Neuronal stem cell (in vitro differentiated cells): ENCODE results near the gene AGAP1.
A peak's percentile ranks its signal among the peaks of the same experiment; 100 is the strongest.

Source experiments
- DNase-seq: peaks from one replicate; pipeline ENCODE4 v3.0.0-alpha.2; 2013; ENCODE audit warnings: low spot score
- H2AFZ ChIP-seq: one replicate; pipeline ENCODE4 v1.6.1; 2013; ENCODE audit warnings: mild to moderate bottlenecking, low read length, inconsistent platforms
- H2AK5ac ChIP-seq: 2 replicates; pipeline ENCODE4 v1.6.1; 2013; ENCODE audit warnings: low read depth, mild to moderate bottlenecking, inconsistent platforms, low read length, moderate library complexity, mixed read lengths
- H2BK120ac ChIP-seq: 2 replicates; pipeline ENCODE4 v1.6.1; 2013; ENCODE audit warnings: low read depth, mild to moderate bottlenecking, inconsistent platforms, low read length, moderate library complexity, mixed read lengths
- H2BK12ac ChIP-seq: one replicate; pipeline ENCODE4 v1.6.1; 2013; ENCODE audit warnings: low read length, inconsistent platforms
- H2BK15ac ChIP-seq: 2 replicates; pipeline ENCODE4 v1.6.1; 2013; ENCODE audit warnings: mild to moderate bottlenecking, low read length, inconsistent platforms, mixed read lengths
- H2BK5ac ChIP-seq: one replicate; pipeline ENCODE4 v1.6.1; 2013; ENCODE audit warnings: inconsistent platforms, mild to moderate bottlenecking, low read length, moderate library complexity
- H3K14ac ChIP-seq: one replicate; pipeline ENCODE4 v1.6.1; 2013; ENCODE audit warnings: low read length, inconsistent platforms
- H3K18ac ChIP-seq: 2 replicates; pipeline ENCODE4 v1.6.1; 2013; ENCODE audit warnings: low read length, inconsistent platforms
- H3K23ac ChIP-seq: 2 replicates; pipeline ENCODE4 v1.6.1; 2013; ENCODE audit warnings: low read depth, mild to moderate bottlenecking, mixed read lengths, low read length, inconsistent platforms; ENCODE audit not compliant: poor library complexity
- H3K27ac ChIP-seq: replicated peaks from 3 replicates; pipeline ENCODE4 v1.5.1; 2013; ENCODE audit warnings: low read length, inconsistent platforms
- H3K27me3 ChIP-seq, 3 experiments: 2 replicates each; pipeline ENCODE4 v1.6.1; 2013; ENCODE audit warnings: low read length in 3 of 3, mild to moderate bottlenecking in 2 of 3, inconsistent platforms in 1 of 3, low read depth in 1 of 3, mixed read lengths in 1 of 3, moderate library complexity in 1 of 3; ENCODE audit not compliant: control insufficient read depth in 3 of 3, insufficient read depth in 3 of 3
- H3K36me3 ChIP-seq, 2 donors: replicated peaks in 1 of 2; 2 replicates each; pipeline ENCODE4 v1.6.1; 2013; ENCODE audit warnings: low read length in 2 of 2; ENCODE audit not compliant: control insufficient read depth in 2 of 2, insufficient read depth in 2 of 2
- H3K4ac ChIP-seq: 2 replicates; pipeline ENCODE4 v1.6.1; 2013; ENCODE audit warnings: inconsistent platforms, mild to moderate bottlenecking, low read length, moderate library complexity
- H3K4me1 ChIP-seq, 2 donors: 1 replicate in 1 of 2; 2 replicates in 1 of 2; pipeline ENCODE4 v1.6.1; 2013; ENCODE audit warnings: low read length in 2 of 2, low read depth in 1 of 2; ENCODE audit not compliant: control insufficient read depth in 2 of 2, insufficient read depth in 1 of 2
- H3K4me2 ChIP-seq: one replicate; pipeline ENCODE4 v1.6.1; 2013; ENCODE audit warnings: mild to moderate bottlenecking, low read length, inconsistent platforms; ENCODE audit not compliant: insufficient read depth, poor library complexity, severe bottlenecking
- H3K4me3 ChIP-seq, 2 donors: 2 replicates each; pipeline ENCODE4 v1.5.1; 2013; ENCODE audit warnings: low read length in 2 of 2, mild to moderate bottlenecking in 2 of 2, inconsistent platforms in 1 of 2, moderate library complexity in 1 of 2
- H3K79me1 ChIP-seq: one replicate; pipeline ENCODE4 v1.6.1; 2013; ENCODE audit warnings: low read depth, mild to moderate bottlenecking, inconsistent platforms, low read length, moderate library complexity
- H3K9ac ChIP-seq: one replicate; pipeline ENCODE4 v1.6.1; 2013; ENCODE audit warnings: mild to moderate bottlenecking, low read depth, low read length, inconsistent platforms; ENCODE audit not compliant: poor library complexity
- H3K9me3 ChIP-seq, 2 donors: replicated peaks in 1 of 2; 2 replicates each; pipeline versions ENCODE3 to v1.6.1; 2013; ENCODE audit warnings: low read length in 2 of 2, mild to moderate bottlenecking in 2 of 2, inconsistent platforms in 1 of 2, low read depth in 1 of 2, mixed read lengths in 1 of 2, moderate library complexity in 1 of 2; ENCODE audit not compliant: control insufficient read depth in 2 of 2, insufficient read depth in 1 of 2
- H4K8ac ChIP-seq: one replicate; pipeline ENCODE4 v1.6.1; 2013; ENCODE audit warnings: low read depth, mild to moderate bottlenecking, inconsistent platforms, low read length, moderate library complexity
- H4K91ac ChIP-seq: one replicate; pipeline ENCODE4 v1.6.1; 2013; ENCODE audit warnings: low read length, low read depth, mild to moderate bottlenecking, inconsistent platforms; ENCODE audit not compliant: poor library complexity
- WGBS, 2 donors: extraction: QIAGEN DNeasy Blood & Tissue Kit; methylation state at CpG; one replicate each; pipeline ENCODE4 v1.1.7; 2013; ENCODE audit warnings: missing lambda C conversion rate in 2 of 2, mixed read lengths in 1 of 2; ENCODE audit not compliant: insufficient read length in 2 of 2, insufficient replicate concordance in 1 of 2; ENCODE audit errors: extremely low coverage in 2 of 2; 5-methylcytosine and 5-hydroxymethylcytosine counted together

AGAP1 gene

DNA sequence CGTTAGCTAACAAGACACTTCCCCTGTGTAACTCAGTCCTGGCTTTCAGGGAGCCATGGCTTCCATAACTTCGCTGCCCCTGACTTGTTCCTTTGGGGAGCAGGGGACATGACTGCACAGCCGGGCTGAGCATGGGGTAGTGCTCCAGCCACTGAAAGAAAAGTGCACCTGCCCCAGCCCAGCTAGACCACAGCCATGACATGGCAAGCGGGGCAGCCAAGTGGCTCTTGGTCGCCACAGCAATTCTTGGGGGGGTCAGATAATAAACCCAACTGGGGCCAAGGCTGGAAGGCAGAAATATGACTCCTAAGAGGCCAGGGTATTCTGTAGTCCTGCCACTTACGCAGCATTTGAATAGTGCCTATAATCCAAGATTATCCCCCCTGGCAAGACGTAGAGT is 385.3 kb downstream of the AGAP1 start:
- H3K27me3 ChIP-seq: peaks cover 0 to 1% (median 0%) of the 10 kb centered on the region in 3 experiments
- H4K91ac ChIP-seq: no peak overlapping the region
- H2BK12ac ChIP-seq: no peak overlapping the region
- no peak overlapping the region for H3K14ac ChIP-seq
- no peak overlapping the region for H3K9ac ChIP-seq
- H3K4me2 ChIP-seq: no peak overlapping the region
- WGBS, 2 donors: no CpG with 5 or more reads among the region's 7 CpGs
- H3K4ac ChIP-seq: no peak overlapping the region
- H3K23ac ChIP-seq: no peak overlapping the region
- H3K18ac ChIP-seq: peak overlapping the region; percentile 24
- no peak overlapping the region for H2BK120ac ChIP-seq
- no peaks in the 10 kb centered on the region for H3K9me3 ChIP-seq
- H3K36me3 ChIP-seq: peaks cover 0 to 15% of the 10 kb centered on the region in 2 donors
- H2BK15ac ChIP-seq: no peak overlapping the region
- H4K8ac ChIP-seq: no peak overlapping the region
- no peaks in the 10 kb centered on the region for H3K4me1 ChIP-seq
- H3K27ac ChIP-seq: no peak overlapping the region
- no peak overlapping the region for H3K4me3 ChIP-seq
- DNase-seq: no peak
- H2BK5ac ChIP-seq: peak overlapping the region; percentile 69
- no peak overlapping the region for H2AK5ac ChIP-seq
- no peak overlapping the region for H2AFZ ChIP-seq
- H3K79me1 ChIP-seq: no peaks in the 10 kb centered on the region

DNA sequence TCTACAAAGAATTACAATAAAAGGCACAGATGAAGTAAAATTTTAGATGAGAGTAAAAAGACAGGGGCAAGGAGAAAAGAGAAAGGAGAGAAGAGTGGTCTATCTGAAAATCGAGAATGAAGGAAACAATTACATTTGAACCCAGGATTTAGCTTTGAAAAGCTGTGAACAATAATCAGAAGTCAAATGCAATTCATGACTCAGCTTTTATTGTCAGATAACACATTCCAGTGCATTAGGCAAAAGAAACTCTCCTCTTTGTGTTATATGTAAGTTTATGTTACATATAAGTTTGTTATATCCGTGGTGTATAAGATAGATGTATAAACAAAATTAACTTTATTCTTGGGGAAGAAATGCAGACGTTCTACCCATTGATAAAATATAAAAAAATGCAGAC is 389.8 kb downstream of the AGAP1 start:
- Histone ChIP-seq H3K9ac (no peak overlapping the region), H3K79me1 (no peaks in the 10 kb centered on the region), H3K27ac (no peak overlapping the region), H3K4me1 (no peaks in the 10 kb centered on the region), H2BK5ac (no peak overlapping the region), H4K8ac (no peak overlapping the region), H3K14ac (no peak overlapping the region), H3K27me3 (no peaks in the 10 kb centered on the region), H2BK15ac (no peak overlapping the region), H3K4ac (no peak overlapping the region), H3K9me3 (no peaks in the 10 kb centered on the region), H3K4me3 (no peak overlapping the region), H2AK5ac (no peak overlapping the region), H2BK12ac (no peak overlapping the region), H3K23ac (no peak overlapping the region), H3K36me3 (peaks cover 4 to 47% of the 10 kb centered on the region in 2 donors), H2BK120ac (no peak overlapping the region), H3K4me2 (no peak overlapping the region), H3K18ac (no peak overlapping the region), H2AFZ (no peak overlapping the region), H4K91ac (no peak overlapping the region)
- DNase-seq: no peak
- no CpG with 5 or more reads among the region's 3 CpGs for WGBS, 2 donors

- H2AK5ac ChIP-seq: no peak overlapping the region
- no peaks in the 10 kb centered on the region for H3K27me3 ChIP-seq
- peaks cover 10 to 70% of the 10 kb centered on the region in 2 donors for H3K36me3 ChIP-seq
- H3K18ac ChIP-seq: no peak overlapping the region
- DNase-seq: no peak
- no CpG with 5 or more reads among the region's 5 CpGs for WGBS, 2 donors
- H3K4ac ChIP-seq: no peak overlapping the region
- H3K27ac ChIP-seq: no peak overlapping the region
- no peak overlapping the region for H3K9ac ChIP-seq
- H2BK5ac ChIP-seq: no peak overlapping the region
- no peak overlapping the region for H3K14ac ChIP-seq
- no peak overlapping the region for H3K4me3 ChIP-seq
- H3K9me3 ChIP-seq: no peaks in the 10 kb centered on the region
- no peak overlapping the region for H2BK120ac ChIP-seq
- no peak overlapping the region for H3K23ac ChIP-seq
- H2AFZ ChIP-seq: no peak overlapping the region
- no peaks in the 10 kb centered on the region for H3K79me1 ChIP-seq
- no peak overlapping the region for H3K4me2 ChIP-seq
- H3K4me1 ChIP-seq: no peaks in the 10 kb centered on the region
- no peak overlapping the region for H4K91ac ChIP-seq
- H4K8ac ChIP-seq: no peak overlapping the region
- no peak overlapping the region for H2BK15ac ChIP-seq
- no peak overlapping the region for H2BK12ac ChIP-seq
Observed at GRCh38 chr2:235889302-235889630, 395.4 kb downstream of the AGAP1 start.

GRCh38 chr2:235893129-235893698 is 399.4 kb downstream of the AGAP1 start:
- no peak overlapping the region for H2AK5ac ChIP-seq
- peak overlapping the region; percentile 32 for H3K18ac ChIP-seq
- no peak overlapping the region for H2BK15ac ChIP-seq
- H4K91ac ChIP-seq: no peak overlapping the region
- peak overlapping the region; percentile 83 for H3K23ac ChIP-seq
- H3K4me3 ChIP-seq: peak overlapping the region in 1 of 2 donors; percentile 62
- no peak overlapping the region for H4K8ac ChIP-seq
- no peak overlapping the region for H2AFZ ChIP-seq
- H3K4ac ChIP-seq: no peak overlapping the region
- H3K9ac ChIP-seq: peak overlapping the region; percentile 24
- no peaks in the 10 kb centered on the region for H3K4me1 ChIP-seq
- H3K14ac ChIP-seq: peak overlapping the region; percentile 21
- H3K36me3 ChIP-seq: peaks cover 8 to 66% of the 10 kb centered on the region in 2 donors
- H3K79me1 ChIP-seq: no peaks in the 10 kb centered on the region
- peaks cover 0 to 13% of the 10 kb centered on the region in 2 donors for H3K9me3 ChIP-seq
- no peak overlapping the region for H3K4me2 ChIP-seq
- H3K27me3 ChIP-seq: no peaks in the 10 kb centered on the region
- no peak for DNase-seq
- no peak overlapping the region for H3K27ac ChIP-seq
- H2BK5ac ChIP-seq: no peak overlapping the region
- H2BK12ac ChIP-seq: peak overlapping the region; percentile 11
- H2BK120ac ChIP-seq: no peak overlapping the region
- no CpG with 5 or more reads among the region's 27 CpGs for WGBS, 2 donors
